ENCODE measurements around the gene MED17. TPM values are rescaled to one million over a fixed set of nuclear protein-coding genes. Genes with fewer than 3 reads are reported as not detected.

Gene MED17
- total and polyA plus RNA-seq, 2 of the 13 experiments (the other 11 are each of a cell fraction or from before 2014, with no cell fraction given), result 23.1 to 37.0 TPM

DNA sequence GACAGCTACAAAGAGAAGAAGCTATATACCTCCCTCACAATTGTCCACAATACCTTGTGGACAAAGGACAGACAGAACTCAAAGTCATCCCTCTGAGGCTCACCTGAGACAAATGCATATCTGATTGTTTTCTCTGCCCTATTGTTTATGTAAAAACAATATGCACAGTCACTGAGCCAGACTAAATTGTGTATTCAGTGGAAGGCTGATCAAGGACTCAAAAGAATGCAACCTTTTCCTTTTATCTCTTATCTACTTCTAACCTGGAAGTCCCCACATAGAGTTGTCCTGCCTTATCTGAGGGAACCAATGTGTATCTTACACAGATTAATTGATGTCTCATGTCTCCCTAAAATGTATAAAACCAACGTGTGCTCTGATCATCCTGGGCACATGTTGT, 13.9 kb upstream of the MED17 start (continued):
- TF ChIP-seq, protein P1, sequence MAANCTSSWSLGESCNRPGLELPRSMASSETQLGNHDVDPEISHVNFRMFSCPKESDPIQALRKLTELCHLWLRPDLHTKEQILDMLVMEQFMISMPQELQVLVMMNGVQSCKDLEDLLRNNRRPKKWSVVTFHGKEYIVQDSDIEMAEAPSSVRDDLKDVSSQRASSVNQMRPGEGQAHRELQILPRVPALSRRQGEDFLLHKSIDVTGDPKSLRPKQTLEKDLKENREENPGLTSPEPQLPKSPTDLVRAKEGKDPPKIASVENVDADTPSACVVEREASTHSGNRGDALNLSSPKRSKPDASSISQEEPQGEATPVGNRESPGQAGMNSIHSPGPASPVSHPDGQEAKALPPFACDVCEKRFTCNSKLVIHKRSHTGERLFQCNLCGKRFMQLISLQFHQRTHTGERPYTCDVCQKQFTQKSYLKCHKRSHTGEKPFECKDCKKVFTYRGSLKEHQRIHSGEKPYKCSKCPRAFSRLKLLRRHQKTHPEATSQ (CRISPR knock-in tag; IDR thresholded peaks at IDR 0.05; ENCODE audit: borderline replicate concordance), result no peak
- TF ChIP-seq RXRB (CRISPR knock-in tag; IDR thresholded peaks at IDR 0.05; ENCODE audit: borderline replicate concordance) (no peak), IKZF4 (CRISPR knock-in tag; IDR thresholded peaks at IDR 0.05; ENCODE audit: borderline replicate concordance, low read depth, not compliant biosample characterization) (no peak), GZF1 (CRISPR knock-in tag; IDR thresholded peaks at IDR 0.05) (no peak), SOX6 (IDR thresholded peaks at IDR 0.05) (no peak), SOX6 (CRISPR knock-in tag; IDR thresholded peaks at IDR 0.05) (peak; percentile 50; the same call in 1 of the 2 replicates), ZNF282 (IDR thresholded peaks at IDR 0.05; ENCODE audit: partially characterized antibody) (no peak), TCF7 (IDR thresholded peaks at IDR 0.05; ENCODE audit: low read depth) (peak; percentile 28; the same call in 1 of the 2 replicates), NR2C2 (CRISPR knock-in tag; IDR thresholded peaks at IDR 0.05; ENCODE audit: borderline replicate concordance) (no peak), SOX5 (CRISPR knock-in tag; IDR thresholded peaks at IDR 0.05; ENCODE audit: borderline replicate concordance) (peak; percentile 70; the same call in 1 of the 2 replicates), LCORL (IDR thresholded peaks at IDR 0.05) (no peak), LCORL (CRISPR knock-in tag; IDR thresholded peaks at IDR 0.05) (no peak)
- TF ChIP-seq, protein P2, sequence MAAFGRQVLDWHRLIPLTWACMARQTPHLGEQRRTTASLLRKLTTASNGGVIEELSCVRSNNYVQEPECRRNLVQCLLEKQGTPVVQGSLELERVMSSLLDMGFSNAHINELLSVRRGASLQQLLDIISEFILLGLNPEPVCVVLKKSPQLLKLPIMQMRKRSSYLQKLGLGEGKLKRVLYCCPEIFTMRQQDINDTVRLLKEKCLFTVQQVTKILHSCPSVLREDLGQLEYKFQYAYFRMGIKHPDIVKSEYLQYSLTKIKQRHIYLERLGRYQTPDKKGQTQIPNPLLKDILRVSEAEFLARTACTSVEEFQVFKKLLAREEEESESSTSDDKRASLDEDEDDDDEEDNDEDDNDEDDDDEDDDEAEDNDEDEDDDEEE (CRISPR knock-in tag; IDR thresholded peaks at IDR 0.05), result no peak
- TF ChIP-seq, protein P3, sequence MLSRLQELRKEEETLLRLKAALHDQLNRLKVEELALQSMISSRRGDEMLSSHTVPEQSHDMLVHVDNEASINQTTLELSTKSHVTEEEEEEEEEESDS (CRISPR knock-in tag; IDR thresholded peaks at IDR 0.05; ENCODE audit: borderline replicate concordance), result no peak

Data from HepG2 (cell line).